Measurements from ENCODE around the gene TCF7. TPM values are rescaled to one million over a fixed set of nuclear protein-coding genes. Genes with fewer than 3 reads are reported as not detected.

TCF7 gene
- polyA plus RNA-seq, 2 of the 4 experiments (the other 2 are of a cell fraction): 2.8 to 10.1 TPM

GRCh38 chr5:134070725-134071613 lies 43.5 kb upstream of the TCF7 start:
- DNase-seq (ENCODE audit: low read depth in 1 of 2, low spot score in 1 of 2) (peak; percentile 59 to 66), ATAC-seq (peak; percentile 62 to 80), FAIRE-seq (no peak)
- H3K27ac ChIP-seq: peak overlapping the region; percentile 64 to 90
- H3K4me2 ChIP-seq: peak overlapping the region; percentile 80
- TF ChIP-seq FOSL2 (IDR thresholded peaks at IDR 0.05) (no peak), FOSL2 (CRISPR knock-in tag; IDR thresholded peaks at IDR 0.05) (peak; percentile 33; the same call in 1 of the 2 replicates), RCOR1 (IDR thresholded peaks at IDR 0.05; ENCODE audit: low read depth, low read length) (no peak), BCL3 (IDR thresholded peaks at IDR 0.05) (no peak), TP53 (CRISPR knock-in tag; IDR thresholded peaks at IDR 0.05) (no peak), KDM5A (IDR thresholded peaks at IDR 0.05) (no peak), CEBPB (IDR thresholded peaks at IDR 0.05) (no peak), ZFP36 (IDR thresholded peaks at IDR 0.05; ENCODE audit: borderline replicate concordance, partially characterized antibody) (no peak), POLR2AphosphoS2 (conservative IDR thresholded peaks at IDR 0.05; ENCODE audit: low read length) (no peak), JUN (IDR thresholded peaks at IDR 0.05) (no peak), NFE2L2 (conservative IDR thresholded peaks at IDR 0.05; ENCODE audit: low read length) (no peak)
- TF ChIP-seq, protein P1, sequence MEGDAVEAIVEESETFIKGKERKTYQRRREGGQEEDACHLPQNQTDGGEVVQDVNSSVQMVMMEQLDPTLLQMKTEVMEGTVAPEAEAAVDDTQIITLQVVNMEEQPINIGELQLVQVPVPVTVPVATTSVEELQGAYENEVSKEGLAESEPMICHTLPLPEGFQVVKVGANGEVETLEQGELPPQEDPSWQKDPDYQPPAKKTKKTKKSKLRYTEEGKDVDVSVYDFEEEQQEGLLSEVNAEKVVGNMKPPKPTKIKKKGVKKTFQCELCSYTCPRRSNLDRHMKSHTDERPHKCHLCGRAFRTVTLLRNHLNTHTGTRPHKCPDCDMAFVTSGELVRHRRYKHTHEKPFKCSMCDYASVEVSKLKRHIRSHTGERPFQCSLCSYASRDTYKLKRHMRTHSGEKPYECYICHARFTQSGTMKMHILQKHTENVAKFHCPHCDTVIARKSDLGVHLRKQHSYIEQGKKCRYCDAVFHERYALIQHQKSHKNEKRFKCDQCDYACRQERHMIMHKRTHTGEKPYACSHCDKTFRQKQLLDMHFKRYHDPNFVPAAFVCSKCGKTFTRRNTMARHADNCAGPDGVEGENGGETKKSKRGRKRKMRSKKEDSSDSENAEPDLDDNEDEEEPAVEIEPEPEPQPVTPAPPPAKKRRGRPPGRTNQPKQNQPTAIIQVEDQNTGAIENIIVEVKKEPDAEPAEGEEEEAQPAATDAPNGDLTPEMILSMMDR (IDR thresholded peaks at IDR 0.05): peak; percentile 11; the same call in 1 of the 3 replicates
- 22% methylated on average over 23 of the region's 46 CpGs for WGBS (ENCODE audit: missing lambda C conversion rate)
- H3K9me3 ChIP-seq: no peaks in the 10 kb centered on the region
- peaks cover 8% of the 10 kb centered on the region; the same call in 2 of the 3 replicates for H3K4me1 ChIP-seq
- ChIA-PET POLR2A (no interaction called here), CTCF (interaction anchor here (0.8 to 3.4 kb wide), 3 partner anchors 20 to 70 kb away, joined by 3 to 36 read pairs (median 17); no protein-coding TSS in a partner anchor)
- peak overlapping the region; percentile 54 for H3K4me3 ChIP-seq

DNA sequence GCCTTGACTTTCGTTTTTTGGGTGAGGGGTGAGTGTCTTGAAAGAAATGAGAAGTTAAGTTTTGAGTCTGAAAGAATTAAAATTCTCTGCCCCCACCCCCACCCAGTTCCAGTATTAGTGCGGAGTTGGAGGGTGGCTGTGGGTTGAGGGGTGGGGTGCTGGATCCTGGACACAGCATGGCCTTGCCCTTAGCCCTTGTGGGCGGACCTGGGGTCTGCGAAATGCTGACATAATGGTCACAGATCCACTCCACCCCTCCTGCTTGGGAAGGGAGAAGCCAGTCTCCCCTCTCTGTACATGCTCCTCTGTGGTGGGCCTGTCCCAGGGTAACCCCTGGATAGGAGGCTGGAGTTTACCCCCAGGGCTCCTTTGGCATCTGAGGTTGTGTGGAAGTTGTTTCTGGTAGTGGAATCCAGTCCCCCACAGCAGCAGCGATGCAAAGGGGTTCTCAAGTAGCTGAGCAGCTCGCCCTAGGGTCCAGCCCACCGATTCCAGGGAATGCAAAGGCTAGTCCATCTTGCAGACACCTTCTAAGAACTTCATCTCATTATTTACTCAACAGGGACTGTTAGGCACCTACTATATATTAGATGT lies 42.8 kb upstream of the TCF7 start:
- no peaks in the 10 kb centered on the region for H3K9me3 ChIP-seq
- DNase-seq (ENCODE audit: low read depth in 1 of 2, low spot score in 1 of 2) (no peak), ATAC-seq (peak; percentile 9 to 20; a peak in 3 of 6 replicates), FAIRE-seq (no peak)
- peak overlapping the region; percentile 54; the same call in 2 of the 3 replicates for H3K4me3 ChIP-seq
- H3K4me2 ChIP-seq: peak overlapping the region; percentile 80
- peak overlapping the region; percentile 64 to 90; a peak in 5 of 6 replicates for H3K27ac ChIP-seq
- H3K4me1 ChIP-seq: peaks cover 8% of the 10 kb centered on the region; the same call in 2 of the 3 replicates
- 91% methylated on average over 6 of the region's 7 CpGs for WGBS (ENCODE audit: missing lambda C conversion rate)
- POLR2A ChIA-PET: no interaction called here
- CTCF ChIA-PET: interaction anchor here (0.8 to 3.4 kb wide), 3 partner anchors 20 to 69 kb away, joined by 3 to 36 read pairs (median 17); no protein-coding TSS in a partner anchor
- TF ChIP-seq TFCP2L1 (CRISPR knock-in tag; IDR thresholded peaks at IDR 0.05) (no peak), EP300 (IDR thresholded peaks at IDR 0.05) (no peak), HEYL (CRISPR knock-in tag; IDR thresholded peaks at IDR 0.05) (no peak)
- TF ChIP-seq, protein P1 (IDR thresholded peaks at IDR 0.05): 0 out of 3 replicates have a peak, but pooled peaks have one; percentile 1
